Spleen (tissue), 7 donors: ENCODE measurements around the gene DMD.

Experiments used
- CTCF ChIP-seq, 11 experiments: fragments of 200-600 bp in 7 of 11; fragments of 450-650 bp in 4 of 11; sonication (generic) in 4 of 11; IDR thresholded peaks in 8 of 11; conservative IDR thresholded peaks in 3 of 11; 1 replicate in 7 of 11; 2 replicates in 4 of 11; pipeline versions ENCODE4 v1.4.0 to v1.8.0; 2016 to 2021; ENCODE audit warnings: antibody characterized with exemption in 11 of 11, inconsistent platforms in 4 of 11, mild to moderate bottlenecking in 1 of 11
- POLR2AphosphoS5 ChIP-seq, 3 donors: sonication (generic); formaldehyde crosslinking; IDR thresholded peaks; one replicate each; pipeline ENCODE4 v1.5.1; 2017; ENCODE audit warnings: antibody characterized with exemption in 3 of 3
- donor health status: DM: no; HTN: no; CAD: no; lungs with moderate emphysema.
- donor health status: DM: no; HTN: no; CAD: no.
- donor health status: DM: no; HTN: no; CAD: no.

GRCh38 chrX:31555506-31555905 lies 1655.8 kb downstream of the DMD start:
- TF ChIP-seq CTCF (IDR thresholded peaks at IDR 0.05 in 8 of 11, conservative IDR thresholded peaks at IDR 0.05 in 3 of 11) (no peak), POLR2AphosphoS5 (IDR thresholded peaks at IDR 0.05) (no peak)
